ENCODE results near the gene SLX4IP. TPM values are rescaled to one million over a fixed set of nuclear protein-coding genes. Genes with fewer than 3 reads are reported as not detected.

The SLX4IP gene
- total RNA-seq, 4 donors from 2014 or later, result 2.0 to 3.4 (median 3.3) TPM

GRCh38 chr20:10633718-10634117 is 198.6 kb downstream of the SLX4IP start:
- no peak for TF ChIP-seq CTCF (IDR thresholded peaks at IDR 0.05)
- ATAC-seq (ENCODE audit: low FRiP score) (no peak), DNase-seq (ENCODE audit: low spot score) (no peak)

DNA sequence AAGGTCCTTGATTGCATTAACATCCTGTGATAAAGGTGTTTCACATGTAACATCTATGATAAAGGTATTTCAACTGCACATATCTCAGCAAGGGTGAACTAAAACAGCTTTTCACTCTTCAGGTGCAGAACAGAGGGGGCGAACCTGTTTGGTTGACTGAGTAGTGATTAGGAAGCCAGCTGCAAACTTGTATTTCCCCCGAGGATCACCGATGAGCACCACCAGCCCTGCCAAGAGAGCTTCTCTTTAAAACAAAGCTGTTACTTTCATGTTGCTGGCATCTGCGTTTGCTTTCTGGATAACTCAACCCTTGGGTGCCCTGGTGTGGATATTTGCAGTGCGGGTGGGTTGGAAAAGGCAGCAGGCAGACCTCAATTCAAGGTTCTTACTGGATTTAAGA is 199.1 kb downstream of the SLX4IP start:
- DNase-seq (ENCODE audit: low spot score) (no peak), ATAC-seq (ENCODE audit: low FRiP score) (no peak)
- TF ChIP-seq CTCF (IDR thresholded peaks at IDR 0.05), result no peak

DNA sequence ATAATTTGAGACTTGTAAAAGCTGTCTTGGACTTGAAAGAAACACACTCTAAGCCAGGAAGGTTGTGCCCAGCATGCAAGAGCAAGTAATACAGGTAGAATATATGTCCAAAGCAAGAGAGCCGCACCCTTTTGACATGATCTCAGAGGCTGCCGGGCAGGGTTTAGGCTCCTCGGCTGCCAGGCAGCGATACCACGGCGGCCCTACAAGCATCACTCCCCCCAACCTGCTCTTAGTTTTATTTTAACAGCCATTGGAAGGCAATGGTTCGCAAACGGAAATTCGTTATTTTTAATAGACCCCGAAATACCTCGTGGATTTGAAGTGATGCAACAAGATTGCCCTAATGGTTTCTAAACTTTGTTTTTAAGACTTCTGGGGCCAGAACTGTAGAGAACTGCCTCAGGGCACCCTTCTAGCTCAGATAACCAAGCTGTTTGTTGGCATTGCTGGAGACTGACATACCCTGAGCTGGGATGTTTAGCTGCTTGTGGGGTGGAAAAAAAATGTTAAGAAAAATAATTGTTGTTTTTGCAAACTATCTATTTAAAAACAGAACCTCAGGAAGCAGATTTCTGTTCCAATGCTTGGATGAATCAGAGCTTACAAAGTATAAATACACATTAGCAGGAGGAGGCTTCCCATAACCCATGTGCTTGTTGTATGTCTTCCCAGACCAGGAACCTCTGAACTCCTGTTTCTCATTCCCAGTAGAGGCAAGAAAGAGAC is 199.7 kb downstream of the SLX4IP start:
- TF ChIP-seq CTCF (IDR thresholded peaks at IDR 0.05), result no peak
- DNase-seq (ENCODE audit: low spot score) (no peak), ATAC-seq (ENCODE audit: low FRiP score) (no peak)

DNA sequence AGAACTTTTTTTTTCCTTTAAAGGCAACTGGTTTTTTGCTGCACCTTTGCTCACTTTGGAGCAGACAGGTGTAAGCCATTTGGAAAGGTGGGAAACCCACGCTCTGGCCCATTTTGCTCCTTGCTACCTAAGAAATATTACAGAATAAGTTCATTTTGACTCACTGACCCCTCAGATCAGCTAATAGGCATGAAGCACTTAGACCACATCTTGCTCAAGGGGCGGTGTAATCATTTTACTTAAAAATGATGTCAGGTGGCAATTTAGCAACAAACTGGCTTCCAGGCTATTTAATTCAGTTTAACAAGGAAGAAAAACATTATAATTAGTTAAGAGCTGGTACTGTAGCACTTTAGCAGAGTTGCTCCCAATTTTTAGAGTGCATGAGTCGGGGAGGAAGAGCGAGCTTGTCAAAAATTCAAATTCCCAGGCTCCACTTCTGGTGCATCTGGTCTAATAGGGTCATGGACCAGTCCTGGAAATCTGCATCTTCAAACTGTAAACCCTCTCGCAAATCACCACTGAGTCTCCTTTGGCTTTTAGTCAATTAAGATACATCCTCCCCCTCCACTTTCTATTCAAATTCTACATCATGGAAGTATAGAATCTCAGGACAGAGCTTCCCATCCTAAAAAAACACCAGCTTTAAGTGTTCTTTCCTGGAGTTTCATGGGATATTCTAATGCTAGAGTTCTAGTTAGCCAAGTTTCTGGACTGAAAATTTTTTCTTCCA is 200.5 kb downstream of the SLX4IP start:
- DNase-seq (ENCODE audit: low spot score) (no peak), ATAC-seq (ENCODE audit: low FRiP score) (no peak)
- no peak for TF ChIP-seq CTCF (IDR thresholded peaks at IDR 0.05)

GRCh38 chr20:10636326-10636818 is 201.3 kb downstream of the SLX4IP start:
- TF ChIP-seq CTCF (IDR thresholded peaks at IDR 0.05), result no peak
- DNase-seq (ENCODE audit: low spot score) (no peak), ATAC-seq (ENCODE audit: low FRiP score) (peak; percentile 35)

DNA sequence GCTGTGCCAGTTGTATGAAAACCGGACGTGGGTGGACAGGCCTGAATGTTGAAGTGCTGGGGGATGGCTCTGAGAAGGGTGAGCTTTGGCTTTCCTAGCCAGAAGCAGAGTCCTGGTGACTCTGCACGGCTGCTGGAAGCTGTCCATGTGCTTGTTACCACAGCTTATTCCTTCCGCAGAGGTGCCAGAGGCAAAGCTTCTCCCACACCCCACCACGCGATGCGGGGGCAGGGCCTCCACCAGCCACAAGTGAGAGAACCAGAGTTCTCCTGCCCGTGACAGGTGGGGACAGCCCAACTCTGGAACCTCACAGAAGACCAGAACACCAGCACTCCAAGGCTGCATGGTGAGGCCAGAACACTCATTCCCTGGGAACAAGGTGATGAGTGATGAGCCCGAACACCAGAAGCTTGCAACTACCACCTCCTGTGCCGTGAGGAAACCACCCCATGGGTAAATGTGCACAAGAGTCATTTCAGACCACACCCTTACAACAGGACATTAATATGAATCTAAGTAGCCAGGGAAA is 202.0 kb downstream of the SLX4IP start:
- ATAC-seq (ENCODE audit: low FRiP score), result peak; percentile 58
- no peak for DNase-seq (ENCODE audit: low spot score)
- TF ChIP-seq CTCF (IDR thresholded peaks at IDR 0.05), result no peak
